ENCODE measurements around the gene GALNT15. TPM values are rescaled to one million over a fixed set of nuclear protein-coding genes. Genes with fewer than 3 reads are reported as not detected.

The GALNT15 gene
- total RNA-seq, 2 donors from 2014 or later = 11.1 to 15.4 TPM

GRCh38 chr3:16182183-16182582 is 7.7 kb downstream of the GALNT15 start:
- no peak for DNase-seq
- no peak for ATAC-seq
- intact Hi-C loops (cut with DNase I, micrococcal nuclease) = loop anchor here in 1 of 2 donors (10.0 kb wide), 1 partner anchor 357 kb away; no protein-coding TSS in a partner anchor

- intact Hi-C loops (cut with DNase I, micrococcal nuclease) = loop anchor here in 1 of 2 donors (10.0 kb wide), 1 partner anchor 358 kb away; no protein-coding TSS in a partner anchor
- ATAC-seq (no peak), DNase-seq (no peak)
These were observed 8.1 kb downstream of the GALNT15 start for GRCh38 chr3:16182612-16183011.

GRCh38 chr3:16183082-16183481 is 8.6 kb downstream of the GALNT15 start:
- DNase-seq (no peak), ATAC-seq (no peak)
- intact Hi-C loops (cut with DNase I, micrococcal nuclease) = loop anchor here in 1 of 2 donors (10.0 kb wide), 1 partner anchor 358 kb away; no protein-coding TSS in a partner anchor

GRCh38 chr3:16183601-16184270 is 9.3 kb downstream of the GALNT15 start:
- no peak for DNase-seq
- intact Hi-C loops (cut with DNase I, micrococcal nuclease) = loop anchor here in 1 of 2 donors (10.0 kb wide), 1 partner anchor 359 kb away; no protein-coding TSS in a partner anchor
- no peak for ATAC-seq

GRCh38 chr3:16186086-16186485 is 11.6 kb downstream of the GALNT15 start:
- no peak for DNase-seq
- no peak for ATAC-seq
- intact Hi-C loops (cut with DNase I, micrococcal nuclease) = loop anchor here in 1 of 2 donors (10.0 kb wide), 1 partner anchor 361 kb away; no protein-coding TSS in a partner anchor

GRCh38 chr3:16186565-16186964 is 12.1 kb downstream of the GALNT15 start:
- no peak for DNase-seq
- intact Hi-C loops (cut with DNase I, micrococcal nuclease) = loop anchor here in 1 of 2 donors (10.0 kb wide), 1 partner anchor 362 kb away; no protein-coding TSS in a partner anchor
- ATAC-seq = no peak

GRCh38 chr3:16187213-16187790 is 12.8 kb downstream of the GALNT15 start:
- intact Hi-C loops (cut with DNase I, micrococcal nuclease) = loop anchor here in 1 of 2 donors (10.0 kb wide), 1 partner anchor 363 kb away; no protein-coding TSS in a partner anchor
- no peak for DNase-seq
- no peak for ATAC-seq

GRCh38 chr3:16188071-16188470 is 13.6 kb downstream of the GALNT15 start:
- DNase-seq = no peak
- intact Hi-C loops (cut with DNase I, micrococcal nuclease) = loop anchor here in 1 of 2 donors (10.0 kb wide), 1 partner anchor 363 kb away; no protein-coding TSS in a partner anchor
- ATAC-seq = no peak

- DNase-seq (no peak), ATAC-seq (no peak)
- intact Hi-C loops (cut with DNase I, micrococcal nuclease) = loop anchor here in 1 of 2 donors (10.0 kb wide), 1 partner anchor 364 kb away; no protein-coding TSS in a partner anchor
These were observed 14.7 kb downstream of the GALNT15 start for GRCh38 chr3:16189201-16189600.

GRCh38 chr3:16190704-16191103 is 16.2 kb downstream of the GALNT15 start:
- ATAC-seq = no peak
- DNase-seq = no peak
- intact Hi-C loops (cut with DNase I, micrococcal nuclease) = no loop called here

GRCh38 chr3:16191591-16191990 is 17.1 kb downstream of the GALNT15 start:
- intact Hi-C loops (cut with DNase I, micrococcal nuclease) = no loop called here
- DNase-seq (no peak), ATAC-seq (no peak)

- intact Hi-C loops (cut with DNase I, micrococcal nuclease) = no loop called here
- ATAC-seq = no peak
- DNase-seq = no peak
These were observed 17.8 kb downstream of the GALNT15 start for GRCh38 chr3:16192176-16192811.

GRCh38 chr3:16198427-16198826 is 23.9 kb downstream of the GALNT15 start:
- intact Hi-C loops (cut with DNase I, micrococcal nuclease) = no loop called here
- ATAC-seq = no peak
- no peak for DNase-seq

GRCh38 chr3:16199769-16200168 is 25.3 kb downstream of the GALNT15 start:
- DNase-seq (no peak), ATAC-seq (no peak)
- intact Hi-C loops (cut with DNase I, micrococcal nuclease) = no loop called here

GRCh38 chr3:16200411-16200810 is 25.9 kb downstream of the GALNT15 start:
- no peak for ATAC-seq
- DNase-seq = no peak
- intact Hi-C loops (cut with DNase I, micrococcal nuclease) = no loop called here

GRCh38 chr3:16203031-16203430 is 28.6 kb downstream of the GALNT15 start:
- ATAC-seq (no peak), DNase-seq (no peak)
- intact Hi-C loops (cut with DNase I, micrococcal nuclease) = no loop called here

- intact Hi-C loops (cut with DNase I, micrococcal nuclease) = no loop called here
- no peak for ATAC-seq
- DNase-seq = no peak
These were observed 29.5 kb downstream of the GALNT15 start for GRCh38 chr3:16203671-16204629.

- no peak for ATAC-seq
- intact Hi-C loops (cut with DNase I, micrococcal nuclease) = no loop called here
- DNase-seq = no peak
These were observed 30.3 kb downstream of the GALNT15 start for GRCh38 chr3:16204751-16205150.
